ENCODE results near the gene PELI1.
"Not testable (repeated sequence)": the region's sequence is repeated elsewhere in the genome, so short reads cannot be mapped to it uniquely, and the experiment has no call there.

GRCh38 chr2:64079688-64080087, 64.5 kb downstream of the PELI1 start:
- TF ChIP-seq POLR2AphosphoS5 (IDR thresholded peaks at IDR 0.05; ENCODE audit: insufficient read depth, low read depth, low read length); CTCF (IDR thresholded peaks at IDR 0.05; ENCODE audit: extremely low read depth in 1 of 2, insufficient read depth in 1 of 2, low read depth in 1 of 2, low read length in 2 of 2); EZH2 (IDR thresholded peaks at IDR 0.05; ENCODE audit: borderline replicate concordance, low read depth, low read length, severe bottlenecking); GATA2 (IDR thresholded peaks at IDR 0.05; ENCODE audit: insufficient read depth, insufficient read length, low read depth, low read length); POLR2A (IDR thresholded peaks at IDR 0.05; ENCODE audit: low read depth, low read length); MAX (IDR thresholded peaks at IDR 0.05; ENCODE audit: insufficient read depth, insufficient read length); JUN (IDR thresholded peaks at IDR 0.05; ENCODE audit: borderline replicate concordance, insufficient read depth, insufficient read length, low read depth); MYC (IDR thresholded peaks at IDR 0.05; ENCODE audit: low read depth, low read length): not testable (repeated sequence)
